Stimulated activated CD8-positive, alpha-beta memory T cell treated with anti-CD3 and anti-CD28 coated beads, Interleukin-4, amount 100 ng/mL, for 24 hours (primary cell): ENCODE data around the gene SPATS2L.

Experiments used
- DNase-seq: peaks from one replicate; pipeline ENCODE4 v3.0.0-alpha.2; 2020; ENCODE audit warnings: low read depth

Gene SPATS2L

DNA sequence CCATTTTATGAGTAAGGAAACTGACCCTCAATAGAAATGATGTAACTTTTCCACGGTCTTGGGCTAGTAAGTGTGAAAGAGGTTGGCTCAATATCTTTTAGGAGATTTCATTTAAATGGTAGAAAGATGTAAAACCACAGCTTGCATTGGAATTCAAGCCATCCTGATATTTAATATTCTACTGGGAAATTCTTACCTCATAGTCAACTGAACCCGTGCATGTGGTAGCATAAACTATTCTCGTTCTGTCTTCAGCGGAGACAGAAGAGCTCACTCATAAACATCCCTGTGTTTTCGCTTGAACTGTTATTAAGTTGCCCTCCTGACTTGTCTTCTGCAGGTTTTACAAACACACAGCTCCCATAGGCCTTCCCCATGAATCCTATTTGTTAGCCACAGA, 8.5 kb upstream of the SPATS2L start:
- DNase-seq, result no peak

GRCh38 chr2:200298816-200299215, 7.7 kb upstream of the SPATS2L start:
- no peak for DNase-seq

- no peak for DNase-seq
Observed at GRCh38 chr2:200300065-200300464, 6.4 kb upstream of the SPATS2L start.

- DNase-seq, result no peak
Observed at GRCh38 chr2:200300638-200301314, 5.7 kb upstream of the SPATS2L start.

GRCh38 chr2:200301953-200302858, 4.3 kb upstream of the SPATS2L start:
- no peak for DNase-seq

DNA sequence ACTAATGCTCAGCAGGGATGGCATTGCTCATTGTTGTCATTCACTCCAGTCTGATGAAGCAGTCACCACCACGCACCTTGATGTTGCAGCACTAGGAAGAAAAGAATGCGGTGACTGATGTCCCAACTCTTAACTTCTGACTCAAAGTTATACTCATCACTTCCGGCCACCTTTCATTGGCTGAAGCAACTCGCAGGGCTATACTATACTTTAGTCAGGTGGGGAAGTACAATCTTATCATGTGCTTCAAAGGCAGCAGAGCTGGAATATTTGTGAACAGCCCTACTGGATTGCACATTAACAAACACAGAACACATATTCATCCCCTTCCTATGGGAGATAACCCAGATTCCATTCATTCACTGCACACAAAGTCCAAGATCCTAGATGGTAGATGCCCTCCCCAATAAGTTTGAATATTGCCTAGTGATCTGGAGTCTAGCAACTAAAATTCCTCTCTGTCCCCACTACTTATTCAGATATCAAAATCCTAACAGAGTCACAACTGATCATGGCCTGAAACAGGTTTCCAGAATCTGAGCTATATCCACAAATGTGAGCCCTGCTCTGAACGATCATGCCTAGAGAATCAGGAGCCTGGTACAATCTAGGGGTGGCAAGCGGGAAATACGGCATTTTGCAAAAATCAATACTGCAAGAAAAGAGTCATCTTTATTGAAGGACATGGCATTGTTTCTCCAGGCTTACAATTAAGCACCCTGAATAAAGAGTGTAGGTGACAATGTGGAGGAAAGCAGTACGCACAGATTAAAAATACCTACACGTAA, 3.4 kb upstream of the SPATS2L start:
- DNase-seq, result no peak

- no peak for DNase-seq
Observed at GRCh38 chr2:200305797-200306195, 697 bp upstream of the SPATS2L start.

- DNase-seq, result peak; percentile 7
Observed at GRCh38 chr2:200306931-200307723, 634 bp downstream of the SPATS2L start.

GRCh38 chr2:200307724-200308545, 1.4 kb downstream of the SPATS2L start:
- no peak for DNase-seq

DNA sequence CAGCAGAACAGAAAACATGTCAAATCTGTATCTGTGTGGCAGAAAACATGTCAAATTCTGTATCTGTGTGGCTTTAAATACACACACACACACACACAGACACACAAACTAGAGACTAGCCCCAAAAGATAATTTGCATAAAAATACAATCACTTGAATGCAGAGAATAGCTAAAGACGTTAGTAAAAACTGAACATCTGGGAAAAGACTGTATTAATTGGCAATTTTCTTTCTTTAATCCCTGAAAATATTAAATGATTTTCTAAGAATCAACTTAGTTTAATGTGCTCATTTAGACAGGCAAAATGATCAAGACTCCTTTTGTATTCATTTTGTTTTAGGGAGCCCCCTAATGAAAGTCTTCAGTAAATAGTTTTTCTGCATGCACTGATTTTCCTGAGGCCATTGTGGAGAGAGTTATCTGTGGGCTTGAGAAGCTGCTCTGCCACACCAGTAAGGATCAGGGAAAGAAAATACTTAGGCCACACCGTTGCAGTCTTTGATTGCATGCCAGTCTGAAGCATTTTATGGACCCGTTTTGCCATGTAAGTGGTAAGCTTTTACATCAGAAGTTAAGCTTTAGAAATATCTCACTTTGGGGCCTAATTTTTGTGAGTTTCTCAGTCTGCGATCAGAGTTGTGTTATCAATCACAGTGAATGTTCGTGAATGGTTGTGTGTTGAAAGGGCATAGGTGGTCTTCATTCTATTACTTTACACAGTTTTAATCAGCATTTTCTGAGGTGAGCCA, 2.2 kb downstream of the SPATS2L start:
- DNase-seq, result no peak

DNA sequence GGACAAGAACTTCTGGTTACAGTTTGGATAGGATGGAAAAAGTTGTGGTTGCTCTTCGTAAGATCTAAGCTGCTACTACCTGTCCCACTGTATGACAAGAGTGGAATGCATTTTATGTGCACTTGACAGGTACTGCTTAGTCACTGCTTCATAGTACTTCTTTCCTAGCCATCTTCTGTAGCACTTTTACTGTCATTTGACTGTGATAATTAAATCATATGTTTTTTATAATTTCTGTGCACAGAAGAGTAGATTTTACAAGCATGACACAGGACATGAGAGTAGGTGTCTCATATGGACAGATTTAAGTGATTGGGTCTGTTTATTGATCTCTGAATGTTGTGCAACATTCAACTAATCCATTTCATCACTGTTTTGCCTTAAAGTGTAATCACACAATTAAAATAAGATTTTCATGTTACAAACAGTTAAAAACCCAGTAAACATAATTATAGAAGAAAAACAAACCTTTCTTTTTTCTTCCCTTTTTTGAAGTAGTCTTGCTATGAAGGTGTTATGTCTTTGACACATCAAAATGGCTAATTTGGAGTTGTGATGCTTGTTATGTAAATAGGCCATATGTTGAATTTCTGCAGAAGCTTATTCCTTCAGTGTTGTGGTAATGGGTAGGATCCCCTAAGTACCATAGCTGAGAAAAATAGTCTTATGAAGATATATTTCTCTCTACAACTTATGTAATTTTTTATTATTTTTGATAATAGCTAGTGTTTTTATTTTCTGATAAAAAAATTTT, 3.0 kb downstream of the SPATS2L start:
- DNase-seq, result no peak

- DNase-seq, result no peak
Observed at GRCh38 chr2:200310545-200310971, 4.1 kb downstream of the SPATS2L start.

DNA sequence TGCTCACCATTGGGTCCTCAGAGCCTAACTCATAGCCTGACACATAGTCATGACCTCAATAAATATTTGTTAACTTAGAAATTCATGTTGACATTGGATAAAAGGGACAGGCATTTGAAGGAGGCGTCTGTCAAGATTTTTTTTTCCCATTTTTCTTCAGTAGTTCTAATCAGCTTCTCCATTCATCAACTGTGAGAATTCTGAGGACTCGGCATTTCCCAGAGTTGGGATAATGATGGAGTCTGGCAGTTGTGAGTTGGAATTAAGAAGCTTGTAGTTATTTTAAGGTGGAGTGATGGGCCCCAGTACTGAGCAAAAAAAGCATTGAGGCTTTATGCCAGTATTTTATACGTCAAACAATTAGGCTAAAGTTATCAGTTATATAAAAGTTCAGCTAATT, 4.6 kb downstream of the SPATS2L start:
- DNase-seq, result no peak

DNA sequence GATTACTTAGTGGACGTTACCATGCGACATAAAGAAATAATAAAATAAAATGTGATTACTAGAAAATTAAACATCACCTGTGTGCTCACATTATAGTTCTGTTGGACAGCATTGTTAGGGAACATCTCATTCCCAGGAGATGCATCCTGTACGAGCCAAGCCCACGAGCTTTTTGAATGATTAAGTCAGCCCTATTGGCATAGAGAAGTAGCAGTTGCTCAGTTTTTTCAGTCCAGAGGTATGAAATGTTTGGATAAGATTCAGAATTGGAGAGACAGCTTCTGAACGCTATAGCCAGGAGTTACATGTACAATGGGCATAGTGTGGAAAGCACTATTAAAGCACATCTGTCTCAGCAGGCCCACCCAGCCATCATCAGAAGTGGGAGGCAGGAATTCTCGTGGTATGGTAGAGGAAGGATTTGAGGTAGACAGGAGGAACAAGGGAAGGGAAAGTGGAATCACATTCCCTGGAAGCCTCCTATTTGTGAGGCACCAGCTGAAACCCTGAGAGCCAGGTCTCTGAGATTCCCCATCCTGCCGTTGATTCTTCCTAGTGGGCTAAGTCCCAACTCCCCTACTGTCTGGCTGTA, 8.6 kb downstream of the SPATS2L start:
- DNase-seq, result no peak

DNA sequence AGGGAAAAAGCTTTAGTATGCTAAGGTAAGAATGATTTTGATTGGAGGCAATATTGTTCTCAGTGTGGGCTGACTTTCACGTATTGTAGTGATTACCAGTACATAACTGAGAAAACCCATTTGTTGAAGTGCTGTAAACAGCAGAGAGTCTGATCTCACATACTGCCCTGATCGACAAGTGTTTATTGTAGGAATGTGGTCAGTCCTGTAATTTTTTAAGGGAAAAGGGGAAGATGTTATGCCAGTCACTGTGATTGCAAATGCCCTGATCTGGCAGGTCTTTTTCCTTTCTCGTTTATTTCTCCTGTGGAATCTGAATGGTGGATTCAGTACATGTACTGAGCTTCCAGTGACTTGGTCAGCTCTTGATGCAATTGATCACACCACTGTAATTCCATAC, 11.5 kb downstream of the SPATS2L start:
- no peak for DNase-seq

- DNase-seq, result no peak
Observed at GRCh38 chr2:200318940-200319435, 12.5 kb downstream of the SPATS2L start.

DNA sequence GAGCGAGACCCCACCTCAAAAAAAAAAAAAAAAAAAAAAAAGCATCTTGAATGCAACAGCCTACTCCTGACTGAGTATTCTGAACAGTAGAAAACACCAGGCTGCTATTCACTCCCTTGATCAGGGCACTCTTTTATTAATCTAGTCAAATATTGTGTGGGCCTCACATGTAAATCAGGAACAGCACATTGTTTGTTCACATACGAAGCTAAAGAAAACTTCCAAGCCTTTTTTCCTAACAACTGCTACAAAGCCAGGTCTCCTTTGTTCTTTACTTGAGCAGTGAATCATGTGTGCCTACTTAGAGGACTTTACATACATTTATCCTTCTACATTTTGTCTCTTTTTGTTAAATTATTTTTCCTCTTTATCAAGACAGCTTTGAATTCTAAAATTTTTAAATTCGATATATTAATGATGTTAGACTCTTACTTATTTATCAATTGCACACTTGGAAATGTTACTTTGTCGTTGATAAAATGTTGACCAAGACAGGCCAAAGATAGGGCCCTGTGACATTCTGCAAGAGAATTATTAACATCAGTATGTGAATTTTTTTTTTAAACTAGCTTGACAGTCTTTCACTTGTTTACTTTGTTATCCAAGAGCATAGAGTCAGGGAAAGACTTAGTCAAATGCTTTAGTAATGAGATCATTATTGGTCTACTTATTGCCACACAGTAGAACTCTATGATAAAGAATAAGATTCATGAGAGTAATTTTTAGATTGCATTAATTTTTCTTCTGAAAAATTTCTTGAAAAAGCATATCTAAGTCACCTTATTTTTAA, 13.2 kb downstream of the SPATS2L start:
- DNase-seq, result no peak

DNA sequence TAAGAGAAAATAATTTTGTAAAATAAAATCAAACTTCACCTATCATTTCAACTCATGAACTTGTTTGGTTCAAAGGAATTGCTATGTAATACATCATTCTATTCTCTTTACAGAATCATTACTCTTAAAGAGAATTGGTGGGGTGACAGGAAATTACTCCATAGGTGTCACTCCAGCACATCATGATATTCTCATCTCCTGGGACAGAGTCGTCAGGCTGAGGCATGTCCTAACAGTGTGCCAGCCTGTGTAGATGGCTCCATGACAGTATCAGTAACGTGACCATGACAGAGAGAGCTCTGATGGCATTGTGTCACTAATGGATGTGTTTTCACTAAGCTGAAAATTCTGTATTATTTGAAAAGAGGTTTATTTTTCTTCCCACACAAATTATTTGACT, 13.9 kb downstream of the SPATS2L start:
- no peak for DNase-seq
